Activated CD4-positive, CD25-positive, alpha-beta regulatory T cell (primary cell): ENCODE measurements around the gene NPAS2.

ENCODE experiments used
- DNase-seq, 4 experiments: peaks; one replicate each; lab custom pipeline; 2025; lab: John Stamatoyannopoulos, UW

NPAS2 gene

GRCh38 chr2:100988630-100989417 is 168.9 kb downstream of the NPAS2 start:
- DNase-seq = no peak

- no peak for DNase-seq
Measured at GRCh38 chr2:100989666-100990065, 169.7 kb downstream of the NPAS2 start.

- no peak for DNase-seq
Measured at GRCh38 chr2:100990166-100990565, 170.2 kb downstream of the NPAS2 start.

- no peak for DNase-seq
Measured at GRCh38 chr2:100990650-100991403, 170.9 kb downstream of the NPAS2 start.

GRCh38 chr2:100991404-100991773 is 171.4 kb downstream of the NPAS2 start:
- no peak for DNase-seq

GRCh38 chr2:100992262-100992661 is 172.3 kb downstream of the NPAS2 start:
- no peak for DNase-seq

- DNase-seq = no peak
Measured at GRCh38 chr2:100993294-100993693, 173.4 kb downstream of the NPAS2 start.

GRCh38 chr2:100995309-100996075 is 175.6 kb downstream of the NPAS2 start:
- no peak for DNase-seq

- DNase-seq = no peak
Measured at GRCh38 chr2:100997509-100998234, 177.7 kb downstream of the NPAS2 start.

GRCh38 chr2:100998235-100998573 is 178.3 kb downstream of the NPAS2 start:
- DNase-seq = no peak

GRCh38 chr2:100999995-101000394 is 180.1 kb downstream of the NPAS2 start:
- DNase-seq = no peak

- DNase-seq = peak; percentile 85 to 96 (median 90)
Measured at GRCh38 chr2:101001691-101002561, 182.0 kb downstream of the NPAS2 start, which contains the start of gene RPL31. TSS of gene RPL31 (plus strand) at chr2:101002289. CDS start at chr2:101002702, 413 bp downstream.

GRCh38 chr2:101002562-101003277 is 182.8 kb downstream of the NPAS2 start:
- DNase-seq = no peak

- no peak for DNase-seq
Measured at GRCh38 chr2:101003278-101003775, 183.4 kb downstream of the NPAS2 start.

GRCh38 chr2:101004620-101005325 is 184.8 kb downstream of the NPAS2 start:
- no peak for DNase-seq

GRCh38 chr2:101006065-101006715 is 186.3 kb downstream of the NPAS2 start:
- DNase-seq = no peak

- DNase-seq = no peak
Measured at GRCh38 chr2:101007415-101008345, 187.7 kb downstream of the NPAS2 start.

- DNase-seq = no peak
Measured at GRCh38 chr2:101011152-101011551, 191.2 kb downstream of the NPAS2 start.
